ENCODE measurements around the gene OLAH.
"Not testable (repeated sequence)": the region's sequence is repeated elsewhere in the genome, so short reads cannot be mapped to it uniquely, and the experiment has no call there.

OLAH gene

GRCh38 chr10:15043674-15044073, at the start of gene OLAH:
Gene OLAH, plus strand, starts transcription at chr10:15043943. Its CDS starts 3,346 bp downstream, at chr10:15047289.
- TF ChIP-seq GATA1 (IDR thresholded peaks at IDR 0.05; ENCODE audit: low read depth, low read length) = no peak
- no peak for TF ChIP-seq POLR2A (IDR thresholded peaks at IDR 0.05; ENCODE audit: low read length)
- no peak for DNase-seq

- no peak for DNase-seq
- TF ChIP-seq POLR2A (IDR thresholded peaks at IDR 0.05; ENCODE audit: low read length) = no peak
- no peak for TF ChIP-seq GATA1 (IDR thresholded peaks at IDR 0.05; ENCODE audit: low read depth, low read length)
These were observed 47.7 kb upstream of the OLAH start for GRCh38 chr10:14995964-14996565.

GRCh38 chr10:15013530-15013929, 30.2 kb upstream of the OLAH start:
- not testable (repeated sequence) for DNase-seq

DNA sequence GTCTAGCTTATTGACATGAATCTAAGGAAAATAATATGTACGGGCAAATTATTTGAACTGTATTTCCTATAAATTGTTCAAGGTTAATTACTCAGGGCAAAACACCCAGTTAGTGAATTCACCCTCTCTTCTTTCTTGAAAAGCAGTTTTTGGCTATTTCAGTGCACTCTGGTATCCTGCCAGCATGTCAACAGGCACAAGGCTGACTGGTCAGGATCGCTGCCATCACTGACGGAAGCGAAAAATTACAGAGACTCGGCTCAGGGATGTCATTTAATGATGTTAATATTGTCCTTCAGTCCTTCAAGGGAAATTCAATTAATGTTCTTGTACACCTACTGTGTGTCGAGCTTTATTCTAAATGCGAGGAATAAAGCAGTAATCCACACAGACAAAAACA, 28.3 kb upstream of the OLAH start:
- DNase-seq = no peak
- no peak for TF ChIP-seq GATA1 (IDR thresholded peaks at IDR 0.05; ENCODE audit: low read depth, low read length)
- no peak for TF ChIP-seq POLR2A (IDR thresholded peaks at IDR 0.05; ENCODE audit: low read length)

GRCh38 chr10:15020966-15021365, 22.8 kb upstream of the OLAH start:
- not testable (repeated sequence) for DNase-seq

DNA sequence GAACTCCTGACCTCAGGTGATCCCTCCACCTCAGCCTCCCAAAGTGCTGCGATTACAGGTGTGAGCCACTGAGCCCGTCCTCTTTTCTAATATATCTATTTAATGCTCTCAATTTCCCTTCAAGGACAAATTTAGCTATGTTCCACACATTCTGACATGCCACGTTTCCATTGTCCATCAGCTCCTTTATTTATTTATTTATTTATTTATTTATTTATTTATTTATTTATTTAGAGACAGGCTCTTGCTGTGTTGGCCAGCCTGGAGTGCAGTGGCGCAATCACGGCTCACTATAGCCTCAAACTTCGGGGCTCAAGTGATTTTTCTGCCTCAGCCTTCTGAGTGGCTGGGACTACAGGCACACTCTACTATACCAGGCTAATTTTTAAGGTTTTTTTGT, 20.7 kb upstream of the OLAH start:
- not testable (repeated sequence) for DNase-seq

DNA sequence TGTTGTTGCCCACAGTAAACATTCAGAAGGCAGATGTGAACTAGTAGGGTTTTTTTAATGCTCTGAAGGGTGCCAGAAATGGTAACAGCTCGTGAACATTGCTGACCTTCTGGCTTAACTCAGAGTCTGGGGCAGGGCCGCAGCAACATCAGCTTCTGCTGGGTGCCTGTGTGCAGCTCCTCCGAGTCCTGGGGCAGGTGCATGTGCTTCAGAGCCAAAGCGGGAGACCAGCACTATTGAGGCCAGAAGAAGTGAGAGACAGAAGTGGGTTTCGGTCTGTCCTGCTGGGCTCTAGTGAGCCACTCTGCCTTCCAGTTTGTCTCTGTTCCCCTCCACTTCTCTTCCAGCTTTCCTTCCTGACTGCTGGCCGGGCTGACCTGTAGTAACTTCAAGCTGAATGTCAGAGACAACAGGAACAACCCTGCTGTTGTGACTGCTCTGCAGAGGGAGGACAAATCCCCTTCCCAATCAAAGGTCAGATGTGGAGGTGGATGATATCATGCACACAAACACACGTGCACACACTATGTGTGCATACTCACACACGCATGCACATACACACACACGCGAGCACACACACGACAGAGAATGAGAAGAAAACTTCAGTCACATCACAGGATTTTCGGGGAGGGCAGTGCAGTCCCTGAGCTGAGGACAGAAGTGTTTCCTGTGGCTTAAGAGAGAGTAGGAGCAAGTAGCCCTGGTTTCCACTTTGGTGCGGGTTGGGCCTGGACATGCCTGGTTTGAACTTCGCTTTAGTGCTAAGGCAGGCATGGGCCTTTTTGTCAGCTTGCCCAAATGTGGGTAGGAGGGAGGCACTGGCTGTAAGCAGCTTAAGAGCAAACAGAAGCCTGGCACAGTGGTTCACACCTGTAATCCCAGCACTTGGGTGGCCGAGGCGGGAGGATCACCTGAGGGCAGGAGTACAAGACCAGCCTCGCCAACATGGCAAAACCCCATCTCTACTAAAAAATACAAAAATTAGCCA, 19.4 kb upstream of the OLAH start:
- not testable (repeated sequence) for DNase-seq

GRCh38 chr10:15025040-15025439, 18.7 kb upstream of the OLAH start:
- DNase-seq = not testable (repeated sequence)

DNA sequence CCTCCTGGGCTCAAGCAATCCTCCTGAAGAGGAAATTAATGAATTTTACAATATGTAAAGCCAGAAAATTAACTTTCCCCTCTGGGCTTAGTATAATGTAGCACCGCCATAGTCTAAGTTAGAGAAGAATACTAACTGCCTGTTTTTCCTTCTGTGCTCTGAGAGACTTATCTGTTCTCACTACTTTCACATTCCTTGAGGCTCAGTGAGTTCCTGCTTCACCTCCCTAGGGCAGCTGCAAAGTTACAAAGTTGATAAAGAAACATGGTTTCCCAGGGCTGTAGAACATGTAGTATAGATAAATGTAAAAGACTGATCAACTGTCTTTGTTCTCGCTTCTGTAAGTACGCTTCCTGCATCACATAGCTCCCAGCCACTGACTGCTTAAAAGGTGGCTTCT, 16.0 kb upstream of the OLAH start:
- DNase-seq = no peak
- TF ChIP-seq GATA1 (IDR thresholded peaks at IDR 0.05; ENCODE audit: low read depth, low read length) (no peak), POLR2A (IDR thresholded peaks at IDR 0.05; ENCODE audit: low read length) (no peak)

DNA sequence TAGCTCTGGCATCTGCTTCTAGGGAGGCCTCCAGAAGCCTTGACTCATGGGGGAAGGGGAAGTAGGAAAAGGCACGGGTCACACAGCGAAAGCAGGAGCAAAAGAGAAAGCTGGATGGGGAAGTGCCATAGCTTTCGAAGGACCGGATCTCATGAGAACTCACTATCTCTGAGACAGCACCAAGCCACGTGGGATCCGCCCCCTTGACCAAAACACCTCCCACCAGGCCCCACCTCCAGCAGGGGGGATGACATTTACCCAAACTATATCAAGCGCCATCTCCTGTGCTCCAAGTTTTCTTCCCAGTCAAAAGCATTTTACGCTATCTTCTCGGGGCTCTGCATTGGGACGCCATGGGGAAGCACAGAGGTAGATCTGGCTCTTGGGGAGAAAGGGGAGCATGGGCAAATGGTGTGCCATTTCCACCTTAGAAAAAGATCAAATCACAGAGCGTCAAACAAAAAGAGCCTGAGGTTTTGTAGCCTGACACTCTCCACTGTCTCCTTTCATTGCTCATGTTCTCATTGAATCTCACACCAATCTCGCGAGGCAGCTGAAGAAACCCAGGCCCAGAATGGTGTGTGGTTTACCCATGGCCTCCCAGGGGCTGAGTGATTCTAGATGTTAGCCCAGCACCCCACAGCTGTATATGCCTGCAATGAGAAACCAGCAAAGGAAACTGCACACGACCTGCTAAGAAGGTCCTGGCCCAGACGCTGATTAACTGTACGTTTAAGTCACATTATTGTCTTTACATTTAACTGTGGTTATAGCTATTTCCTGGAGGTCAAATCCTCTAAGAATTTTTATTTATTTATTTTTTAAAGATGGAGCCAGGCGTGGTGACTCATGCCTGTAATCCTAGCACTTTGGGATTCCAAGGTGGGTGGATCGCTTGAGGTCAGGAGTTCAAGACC, 8.1 kb upstream of the OLAH start:
- no peak for DNase-seq
- TF ChIP-seq POLR2A (IDR thresholded peaks at IDR 0.05; ENCODE audit: low read length) = no peak

DNA sequence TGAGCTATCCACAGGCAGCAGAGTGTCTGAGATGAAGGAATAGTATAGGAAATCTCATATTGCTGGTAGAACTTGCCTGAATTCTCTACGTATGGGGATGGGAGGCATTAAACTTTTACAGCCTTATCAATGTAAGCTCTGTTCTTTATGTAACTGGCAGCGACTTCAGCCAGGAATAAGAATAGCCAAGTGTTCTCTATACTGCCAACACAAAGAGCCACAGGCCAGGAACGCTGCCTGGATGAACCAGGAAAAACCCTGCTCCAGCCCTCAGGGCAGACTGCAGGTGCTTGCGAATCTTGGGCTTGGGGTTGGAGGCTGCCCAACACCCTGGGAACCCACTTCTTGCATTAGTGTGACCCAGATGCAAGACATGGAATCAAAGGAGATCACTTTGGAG, 6.1 kb upstream of the OLAH start:
- no peak for TF ChIP-seq GATA1 (IDR thresholded peaks at IDR 0.05; ENCODE audit: low read depth, low read length)
- TF ChIP-seq POLR2A (IDR thresholded peaks at IDR 0.05; ENCODE audit: low read length) = no peak
- DNase-seq = no peak

GRCh38 chr10:15038416-15038815, 5.3 kb upstream of the OLAH start:
- TF ChIP-seq GATA1 (IDR thresholded peaks at IDR 0.05; ENCODE audit: low read depth, low read length) (no peak), POLR2A (IDR thresholded peaks at IDR 0.05; ENCODE audit: low read length) (no peak)
- DNase-seq = no peak

- DNase-seq = no peak
- no peak for TF ChIP-seq POLR2A (IDR thresholded peaks at IDR 0.05; ENCODE audit: low read length)
- no peak for TF ChIP-seq GATA1 (IDR thresholded peaks at IDR 0.05; ENCODE audit: low read depth, low read length)
These were observed 1.6 kb downstream of the OLAH start for GRCh38 chr10:15045380-15045779.

DNA sequence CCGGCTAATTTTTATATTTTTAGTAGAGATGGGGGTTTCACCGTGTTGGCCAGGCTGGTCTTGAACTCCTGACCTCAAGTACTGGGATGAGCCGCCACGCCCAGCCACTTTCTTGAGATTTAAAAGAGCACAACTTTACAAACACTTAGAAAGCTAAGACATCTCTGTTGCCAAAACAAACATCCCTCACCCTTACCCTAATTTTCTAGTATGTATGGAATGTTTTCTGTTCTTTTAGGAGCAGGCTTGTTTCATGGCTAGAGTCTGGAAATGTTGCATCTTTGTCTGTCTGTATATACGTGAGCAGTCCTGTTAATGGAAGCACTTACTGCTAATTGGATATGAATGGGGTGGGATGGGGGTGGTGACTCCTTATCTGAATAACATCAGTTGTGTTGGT, 2.9 kb downstream of the OLAH start:
- DNase-seq = no peak
- no peak for TF ChIP-seq GATA1 (IDR thresholded peaks at IDR 0.05; ENCODE audit: low read depth, low read length)
- TF ChIP-seq POLR2A (IDR thresholded peaks at IDR 0.05; ENCODE audit: low read length) = no peak

GRCh38 chr10:15049533-15049932, 5.8 kb downstream of the OLAH start:
- TF ChIP-seq POLR2A (IDR thresholded peaks at IDR 0.05; ENCODE audit: low read length) (no peak), GATA1 (IDR thresholded peaks at IDR 0.05; ENCODE audit: low read depth, low read length) (no peak)
- DNase-seq = no peak

All from erythroblast (primary cell).